Loucy (cell line): ENCODE measurements around the gene CDH4.
"Not testable (repeated sequence)": the region's sequence is repeated elsewhere in the genome, so short reads cannot be mapped to it uniquely, and the experiment has no call there.

Source experiments
- CTCF ChIP-seq: fragments of 200-600 bp; sonication (generic); conservative IDR thresholded peaks from 2 replicates; pipeline ENCODE4 v1.5.1; 2014; ENCODE audit warnings: mild to moderate bottlenecking, antibody characterized with exemption, low read length
- EZH2phosphoT487 ChIP-seq: fragments of 200-600 bp; IDR thresholded peaks from 2 replicates; pipeline ENCODE4 v1.6.1; 2018; ENCODE audit warnings: antibody characterized with exemption, mild to moderate bottlenecking, moderate library complexity, borderline replicate concordance

- not testable (repeated sequence) for TF ChIP-seq CTCF, EZH2phosphoT487
Measured at GRCh38 chr20:61273666-61274065, 21.6 kb downstream of the CDH4 start.
